CD4-positive, alpha-beta T cell treated with Interleukin-21 for 1 hour (primary cell): ENCODE measurements around the gene FN3KRP.

Experiments
- DNase-seq: peaks from one replicate; pipeline ENCODE4 v3.0.0-alpha.2; 2020

The FN3KRP gene

GRCh38 chr17:82689077-82689476 lies 27.4 kb upstream of the FN3KRP start:
- DNase-seq, result no peak

GRCh38 chr17:82690786-82691489 lies 25.6 kb upstream of the FN3KRP start:
- no peak for DNase-seq

GRCh38 chr17:82691714-82692113 lies 24.8 kb upstream of the FN3KRP start:
- DNase-seq, result no peak

GRCh38 chr17:82692268-82692667 lies 24.2 kb upstream of the FN3KRP start:
- DNase-seq, result no peak

GRCh38 chr17:82693168-82693867 lies 23.2 kb upstream of the FN3KRP start:
- no peak for DNase-seq

- no peak for DNase-seq
These were observed 21.9 kb upstream of the FN3KRP start for GRCh38 chr17:82694647-82695046.

- DNase-seq, result no peak
These were observed 20.2 kb upstream of the FN3KRP start for GRCh38 chr17:82696259-82696658.

GRCh38 chr17:82696916-82697807 lies 19.3 kb upstream of the FN3KRP start:
- DNase-seq, result peak; percentile 7

GRCh38 chr17:82697808-82698064 lies 18.8 kb upstream of the FN3KRP start:
- no peak for DNase-seq

- peak; percentile 99 for DNase-seq
These were observed 18.2 kb upstream of the FN3KRP start, which contains the start of gene RAB40B for GRCh38 chr17:82698065-82698973. Gene RAB40B (minus strand): TSS chr17:82698698. CDS start chr17:82698596, 102 bp downstream.

GRCh38 chr17:82698974-82699442 lies 17.5 kb upstream of the FN3KRP start:
- no peak for DNase-seq

- DNase-seq, result no peak
These were observed 17.0 kb upstream of the FN3KRP start for GRCh38 chr17:82699551-82699950.

GRCh38 chr17:82702231-82702927 lies 14.1 kb upstream of the FN3KRP start:
- DNase-seq, result no peak

- DNase-seq, result no peak
These were observed 13.3 kb upstream of the FN3KRP start for GRCh38 chr17:82703036-82703745.

GRCh38 chr17:82703935-82704865 lies 12.3 kb upstream of the FN3KRP start:
- no peak for DNase-seq

GRCh38 chr17:82704886-82705285 lies 11.6 kb upstream of the FN3KRP start:
- no peak for DNase-seq

GRCh38 chr17:82705756-82706155 lies 10.8 kb upstream of the FN3KRP start:
- DNase-seq, result no peak

- DNase-seq, result no peak
These were observed 7.4 kb upstream of the FN3KRP start for GRCh38 chr17:82709024-82709675.
